Endothelial cell of umbilical vein (primary cell): ENCODE results near the gene RDH13. TPM values are rescaled to one million over a fixed set of nuclear protein-coding genes. Genes with fewer than 3 reads are reported as not detected.

Experiments used
- Bru-seq: library from RNA; stranded (reverse); fragments of 400-500 nt; gene quantifications from one replicate; lab custom pipeline; 2021; lab: Mats Ljungman, UMichigan
- BruChase-seq, 2 experiments: library from RNA; stranded (reverse); fragments of 400-500 nt; gene quantifications; one replicate each; lab custom pipeline; 2021; lab: Mats Ljungman, UMichigan
- BruUV-seq: library from RNA; stranded (reverse); fragments of 400-500 nt; replicated peaks from 2 replicates; lab custom pipeline; 2021; lab: Mats Ljungman, UMichigan
- CTCF ChIA-PET: fragments of 300-600, 350-600 bp; sonication (Branson Sonifier 250); formaldehyde crosslinking; loops from one replicate; lab custom pipeline; 2021; ENCODE audit warnings: antibody characterized with exemption, inconsistent platforms; lab: Charles Lee
- POLR2A ChIA-PET: fragments of 300-600, 350-600 bp; sonication (Branson Sonifier 250); formaldehyde crosslinking; loops from one replicate; lab custom pipeline; 2021; ENCODE audit warnings: antibody characterized with exemption, inconsistent platforms; lab: Charles Lee
- DNase-seq: peaks from one replicate; pipeline ENCODE4 v3.0.0-alpha.2; 2011; ENCODE audit warnings: low read depth, low spot score
- FAIRE-seq: peaks from 2 replicates; lab custom pipeline; 2011; peaks lifted over from hg19 to GRCh38; lab: Jason Lieb, UNC
- H2AFZ ChIP-seq: 2 replicates; pipeline ENCODE4 v1.6.0; 2012; ENCODE audit warnings: low read depth, low read length, control low read depth, inconsistent platforms
- H3K27ac ChIP-seq: 2 replicates; pipeline ENCODE4 v1.5.1; 2011; ENCODE audit warnings: low read depth, mild to moderate bottlenecking, control low read depth, low read length, moderate library complexity; ENCODE audit not compliant: insufficient read depth
- H3K27me3 ChIP-seq, 2 experiments: 2 replicates each; pipeline versions ENCODE4 v1.6.0 to v1.6.1; 2011; ENCODE audit warnings: low read length in 2 of 2, mixed read lengths in 1 of 2; ENCODE audit not compliant: control insufficient read depth in 2 of 2, insufficient read depth in 2 of 2
- H3K36me3 ChIP-seq, 2 experiments: 2 replicates in 1 of 2; 3 replicates in 1 of 2; pipeline ENCODE4 v1.5.1; 2011; ENCODE audit warnings: low read length in 2 of 2, mild to moderate bottlenecking in 1 of 2, moderate library complexity in 1 of 2; ENCODE audit not compliant: control insufficient read depth in 2 of 2, insufficient read depth in 2 of 2; ENCODE audit errors: extremely low read depth in 1 of 2
- H3K4me1 ChIP-seq: 3 replicates; pipeline ENCODE4 v1.5.1; 2011; ENCODE audit warnings: mild to moderate bottlenecking, low read length; ENCODE audit not compliant: control insufficient read depth, insufficient read depth; ENCODE audit errors: extremely low read depth
- H3K4me2 ChIP-seq: 2 replicates; pipeline ENCODE4 v1.6.1; 2011; ENCODE audit warnings: low read length, control low read depth, mixed read lengths; ENCODE audit not compliant: insufficient read depth
- H3K4me3 ChIP-seq, 3 experiments: fragments of 200-600 bp in 1 of 3; sonication (generic), shearing (Covaris generic) in 1 of 3; replicated peaks in 1 of 3; 2 replicates each; pipeline ENCODE4 v1.5.1; 2011 to 2016; ENCODE audit warnings: control low read depth in 3 of 3, low read length in 3 of 3, mild to moderate bottlenecking in 2 of 3, inconsistent platforms in 1 of 3, low read depth in 1 of 3, moderate library complexity in 1 of 3; ENCODE audit not compliant: insufficient read depth in 1 of 3
- H3K79me2 ChIP-seq: 2 replicates; pipeline ENCODE4 v1.6.0; 2012; ENCODE audit warnings: low read length, inconsistent platforms; ENCODE audit not compliant: control insufficient read depth, insufficient read depth
- H3K9ac ChIP-seq: replicated peaks from 2 replicates; pipeline ENCODE3; 2011; ENCODE audit warnings: low read length, control low read depth; ENCODE audit not compliant: insufficient read depth; ENCODE audit errors: extremely low read depth
- H3K9me1 ChIP-seq: replicated peaks from 3 replicates; pipeline ENCODE4 v1.6.0; 2011; ENCODE audit warnings: mild to moderate bottlenecking, low read length; ENCODE audit not compliant: control insufficient read depth, insufficient read depth; ENCODE audit errors: extremely low read depth
- H3K9me3 ChIP-seq: replicated peaks from 2 replicates; pipeline ENCODE4 v1.5.1; 2012; ENCODE audit warnings: low read length, inconsistent platforms; ENCODE audit not compliant: control insufficient read depth, insufficient read depth
- H4K20me1 ChIP-seq: replicated peaks from 2 replicates; pipeline ENCODE3; 2011; ENCODE audit warnings: mild to moderate bottlenecking, low read length; ENCODE audit not compliant: control insufficient read depth, insufficient read depth; ENCODE audit errors: extremely low read depth
- EZH2 ChIP-seq: IDR thresholded peaks from 2 replicates; pipeline ENCODE4 v1.6.1; 2012; ENCODE audit warnings: borderline replicate concordance, low read depth, mild to moderate bottlenecking, moderate library complexity, low read length, inconsistent platforms; ENCODE audit not compliant: severe bottlenecking
- FOS ChIP-seq: IDR thresholded peaks from 2 replicates; pipeline ENCODE4 v1.6.1; 2011; ENCODE audit warnings: mild to moderate bottlenecking, low read length, moderate library complexity, borderline replicate concordance; ENCODE audit not compliant: insufficient read depth
- GATA2 ChIP-seq: IDR thresholded peaks from 2 replicates; pipeline ENCODE4 v1.7.0; 2011; ENCODE audit warnings: low read depth, mild to moderate bottlenecking, moderate library complexity, mixed read lengths, low read length; ENCODE audit not compliant: insufficient read length, insufficient read depth
- JUN ChIP-seq: IDR thresholded peaks from 2 replicates; pipeline ENCODE4 v1.6.1; 2011; ENCODE audit warnings: borderline replicate concordance, low read depth; ENCODE audit not compliant: insufficient read length, insufficient read depth
- MYC ChIP-seq: IDR thresholded peaks from one replicate; pipeline ENCODE4 v1.6.1; 2011; ENCODE audit warnings: mild to moderate bottlenecking, low read depth, low read length
- POLR2A ChIP-seq: IDR thresholded peaks from 2 replicates; pipeline ENCODE4 v1.6.1; 2012; ENCODE audit warnings: low read depth, mild to moderate bottlenecking, control low read depth, low read length
- POLR2AphosphoS5 ChIP-seq: IDR thresholded peaks from 2 replicates; pipeline ENCODE4 v1.6.1; 2012; ENCODE audit warnings: low read depth, mild to moderate bottlenecking, control low read depth, low read length, moderate library complexity; ENCODE audit not compliant: insufficient read depth
- dilution Hi-C: fragments of 300-500 bp; cut with MboI; formaldehyde crosslinking; loops from one replicate; pipeline ENCODE4 v1.15.0; 2019; ENCODE audit warnings: low sequenced_read_pairs; ENCODE audit not compliant: extremely low pct_ligation_motif_present
- intact Hi-C: fragments of 100-400 bp; cut with micrococcal nuclease; formaldehyde crosslinking; loops from one replicate; pipeline ENCODE4 v1.10.0; 2022
- long read RNA-seq: library from polyadenylated mRNA; stranded (forward); transcript quantifications from one replicate; pipeline ENCODE4 v2.0.0, GENCODE V29; 2021
- polyA minus RNA-seq, 3 experiments: library from RNA; depleted of rRNA, polyadenylated mRNA; stranded (reverse); fragments of >200 nt; gene quantifications; 1 replicate in 1 of 3; 2 replicates in 2 of 3; pipeline ENCODE4 v1.2.3, GENCODE V29; 2011
- polyA plus RNA-seq, 4 experiments: library from polyadenylated mRNA; depleted of rRNA in 3 of 4; stranded (reverse) in 3 of 4; unstranded in 1 of 4; fragments of >200 nt; gene quantifications; 2 replicates each; pipeline versions ENCODE4 v1.2.1 to v1.2.3, GENCODE V29; 2011 to 2012; ENCODE audit warnings: missing spikeins in 1 of 4
- total RNA-seq: library from RNA; stranded (reverse); gene quantifications from 2 replicates; pipeline ENCODE4 v1.2.3, GENCODE V29; 2021
- TF ChIP-seq, protein P1 (sequence below), 2 donors: IDR thresholded peaks; 1 replicate in 1 of 2; 2 replicates in 1 of 2; pipeline ENCODE4 v1.5.1; 2011; ENCODE audit warnings: low read length in 2 of 2, mild to moderate bottlenecking in 2 of 2, moderate library complexity in 2 of 2, control low read depth in 1 of 2, inconsistent platforms in 1 of 2, low read depth in 1 of 2; ENCODE audit not compliant: insufficient read depth in 1 of 2; ENCODE audit errors: extremely low read depth in 1 of 2
- TF ChIP-seq, protein P2 (sequence below): IDR thresholded peaks from 2 replicates; pipeline ENCODE4 v1.6.1; 2011; ENCODE audit not compliant: insufficient read depth, insufficient read length

Gene RDH13, protein sequence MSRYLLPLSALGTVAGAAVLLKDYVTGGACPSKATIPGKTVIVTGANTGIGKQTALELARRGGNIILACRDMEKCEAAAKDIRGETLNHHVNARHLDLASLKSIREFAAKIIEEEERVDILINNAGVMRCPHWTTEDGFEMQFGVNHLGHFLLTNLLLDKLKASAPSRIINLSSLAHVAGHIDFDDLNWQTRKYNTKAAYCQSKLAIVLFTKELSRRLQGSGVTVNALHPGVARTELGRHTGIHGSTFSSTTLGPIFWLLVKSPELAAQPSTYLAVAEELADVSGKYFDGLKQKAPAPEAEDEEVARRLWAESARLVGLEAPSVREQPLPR
- 14.0 and 19.6 TPM in 2 replicates for total RNA-seq
- polyA plus RNA-seq: 8.7 and 9.5 TPM in 2 replicates
- polyA plus RNA-seq (2011; cell fraction: cytosol; rRNA removed): 6.0 and 6.5 TPM in 2 replicates
- polyA plus RNA-seq (2011; cell fraction: nucleus; rRNA removed): 10.5 and 13.6 TPM in 2 replicates
- polyA plus RNA-seq (2012): 16.0 and 18.7 TPM in 2 replicates
- 8.3 and 11.4 TPM in 2 replicates for polyA minus RNA-seq
- polyA minus RNA-seq (2011; cell fraction: cytosol; rRNA and poly(A)+ RNA removed): 18.4 TPM
- polyA minus RNA-seq (2011; cell fraction: nucleus; rRNA and poly(A)+ RNA removed): 6.1 and 10.9 TPM in 2 replicates
- Bru-seq, nascent RNA: percentile 42 among the genes with signal in this experiment
- percentile 39 among the genes with signal in this experiment for BruChase-seq, experiment 1, labeled RNA remaining after a 6-hour chase
- BruChase-seq, experiment 2, labeled RNA remaining after a 2-hour chase: percentile 39 among the genes with signal in this experiment
- long read RNA-seq, transcript RDH13-223 (7 exons, 1,931 nt): major isoform, 15 of 24 reads
- long read RNA-seq, partial matches to known transcripts: 1 of 24 reads
- long read RNA-seq, other reads (novel, unspliced or antisense): 6 of 24 reads

DNA sequence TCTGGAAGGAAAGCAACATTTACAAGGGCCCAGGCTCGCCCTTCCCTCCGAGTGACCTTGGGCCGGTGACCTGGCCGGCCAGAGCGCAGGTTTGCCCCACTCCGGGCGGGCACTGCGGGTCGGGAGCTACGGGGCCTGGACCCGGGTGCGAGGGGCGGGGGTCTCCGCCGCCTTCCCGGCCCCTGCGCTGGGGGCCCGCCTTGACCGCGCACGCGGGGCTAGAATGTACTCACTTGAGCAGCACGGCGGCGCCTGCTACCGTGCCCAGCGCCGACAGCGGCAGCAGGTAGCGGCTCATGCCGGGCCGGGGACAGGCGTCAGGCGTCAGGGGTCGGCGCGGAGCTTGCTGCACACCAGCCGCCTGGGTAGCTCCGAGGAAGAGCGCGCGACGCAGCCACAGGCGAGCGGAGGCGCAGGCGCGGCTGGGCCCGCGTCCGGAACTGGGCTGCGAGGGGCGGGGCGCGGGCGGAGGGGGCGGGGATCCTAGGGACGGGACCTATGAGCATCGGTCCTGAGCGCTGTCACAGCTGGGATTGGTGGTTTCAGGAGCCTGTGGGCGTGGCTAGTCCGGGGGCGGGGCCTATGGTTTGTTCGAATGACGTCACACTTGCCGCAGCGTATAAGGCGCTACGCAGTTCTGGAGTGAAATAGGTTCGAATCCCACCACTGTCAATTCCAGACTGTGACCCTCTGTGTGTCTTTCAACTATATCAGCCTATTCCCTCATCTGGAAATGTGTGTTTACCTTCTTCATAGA, at the start of gene RDH13:
RDH13 (minus strand) TSS at position 414 of the 757 bp plus-strand sequence; CDS start at position 298, 116 bp downstream.
- H4K20me1 ChIP-seq: no peaks in the 10 kb centered on the region
- FAIRE-seq (peak; percentile 97), DNase-seq (peak; percentile 96)
- intact Hi-C loops: loop anchor here (1.0 to 5.0 kb wide), 3 partner anchors 49 to 601 kb away; partner anchors contain the start of genes LENG9 and PPP1R12C
- H3K9me1 ChIP-seq: no peaks in the 10 kb centered on the region
- peaks cover 12 to 13% of the 10 kb centered on the region in 2 experiments for H3K27me3 ChIP-seq
- H2AFZ ChIP-seq: peak within 1 kb of the TSS; percentile 85
- ChIA-PET POLR2A (interaction anchor here (0.6 kb wide), 1 partner anchor 15 kb away, joined by 4 read pairs; no protein-coding TSS in a partner anchor), CTCF (interaction anchor here (0.6 to 1.9 kb wide), 4 partner anchors 24 to 182 kb away, joined by 3 to 9 read pairs (median 3); partner anchors contain the start of gene GP6)
- no peaks in the 10 kb centered on the region for H3K36me3 ChIP-seq
- peak within 1 kb of the TSS; percentile 53 to 84 (median 55) for H3K4me3 ChIP-seq
- dilution Hi-C loops: no loop called here
- peak within 1 kb of the TSS; percentile 76 for H3K9ac ChIP-seq
- peak within 1 kb of the TSS; percentile 43 for H3K4me2 ChIP-seq
- TF ChIP-seq, protein P1, sequence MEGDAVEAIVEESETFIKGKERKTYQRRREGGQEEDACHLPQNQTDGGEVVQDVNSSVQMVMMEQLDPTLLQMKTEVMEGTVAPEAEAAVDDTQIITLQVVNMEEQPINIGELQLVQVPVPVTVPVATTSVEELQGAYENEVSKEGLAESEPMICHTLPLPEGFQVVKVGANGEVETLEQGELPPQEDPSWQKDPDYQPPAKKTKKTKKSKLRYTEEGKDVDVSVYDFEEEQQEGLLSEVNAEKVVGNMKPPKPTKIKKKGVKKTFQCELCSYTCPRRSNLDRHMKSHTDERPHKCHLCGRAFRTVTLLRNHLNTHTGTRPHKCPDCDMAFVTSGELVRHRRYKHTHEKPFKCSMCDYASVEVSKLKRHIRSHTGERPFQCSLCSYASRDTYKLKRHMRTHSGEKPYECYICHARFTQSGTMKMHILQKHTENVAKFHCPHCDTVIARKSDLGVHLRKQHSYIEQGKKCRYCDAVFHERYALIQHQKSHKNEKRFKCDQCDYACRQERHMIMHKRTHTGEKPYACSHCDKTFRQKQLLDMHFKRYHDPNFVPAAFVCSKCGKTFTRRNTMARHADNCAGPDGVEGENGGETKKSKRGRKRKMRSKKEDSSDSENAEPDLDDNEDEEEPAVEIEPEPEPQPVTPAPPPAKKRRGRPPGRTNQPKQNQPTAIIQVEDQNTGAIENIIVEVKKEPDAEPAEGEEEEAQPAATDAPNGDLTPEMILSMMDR (IDR thresholded peaks at IDR 0.05; ENCODE audit: extremely low read depth in 1 of 2, insufficient read depth in 1 of 2, low read depth in 1 of 2, low read length in 2 of 2): no peak
- TF ChIP-seq FOS: peak; percentile 6
- TF ChIP-seq EZH2: no peak
- peak; percentile 70 for TF ChIP-seq JUN
- no peak for TF ChIP-seq POLR2A
- TF ChIP-seq MYC: no peak
- TF ChIP-seq GATA2: no peak
- TF ChIP-seq, protein P2, sequence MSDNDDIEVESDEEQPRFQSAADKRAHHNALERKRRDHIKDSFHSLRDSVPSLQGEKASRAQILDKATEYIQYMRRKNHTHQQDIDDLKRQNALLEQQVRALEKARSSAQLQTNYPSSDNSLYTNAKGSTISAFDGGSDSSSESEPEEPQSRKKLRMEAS: no peak
- TF ChIP-seq POLR2AphosphoS5: peak; percentile 72
- peaks cover 15% of the 10 kb centered on the region for H3K79me2 ChIP-seq
- BruUV-seq: no TSS peak
- H3K27ac ChIP-seq: peak within 1 kb of the TSS; percentile 38
- H3K4me1 ChIP-seq: peaks cover 8% of the 10 kb centered on the region
- H3K9me3 ChIP-seq: no peaks in the 10 kb centered on the region
